Islet of Langerhans (tissue), 1 donor: ENCODE results near the gene PDE4A.
A peak's percentile ranks its signal among the peaks of the same experiment; 100 is the strongest.
"Not testable (repeated sequence)": the region's sequence is repeated elsewhere in the genome, so short reads cannot be mapped to it uniquely, and the experiment has no call there.

Experiments
- FAIRE-seq: peaks from one replicate; lab custom pipeline; 2011; peaks lifted over from hg19 to GRCh38; lab: Jason Lieb, UNC

Gene PDE4A

DNA sequence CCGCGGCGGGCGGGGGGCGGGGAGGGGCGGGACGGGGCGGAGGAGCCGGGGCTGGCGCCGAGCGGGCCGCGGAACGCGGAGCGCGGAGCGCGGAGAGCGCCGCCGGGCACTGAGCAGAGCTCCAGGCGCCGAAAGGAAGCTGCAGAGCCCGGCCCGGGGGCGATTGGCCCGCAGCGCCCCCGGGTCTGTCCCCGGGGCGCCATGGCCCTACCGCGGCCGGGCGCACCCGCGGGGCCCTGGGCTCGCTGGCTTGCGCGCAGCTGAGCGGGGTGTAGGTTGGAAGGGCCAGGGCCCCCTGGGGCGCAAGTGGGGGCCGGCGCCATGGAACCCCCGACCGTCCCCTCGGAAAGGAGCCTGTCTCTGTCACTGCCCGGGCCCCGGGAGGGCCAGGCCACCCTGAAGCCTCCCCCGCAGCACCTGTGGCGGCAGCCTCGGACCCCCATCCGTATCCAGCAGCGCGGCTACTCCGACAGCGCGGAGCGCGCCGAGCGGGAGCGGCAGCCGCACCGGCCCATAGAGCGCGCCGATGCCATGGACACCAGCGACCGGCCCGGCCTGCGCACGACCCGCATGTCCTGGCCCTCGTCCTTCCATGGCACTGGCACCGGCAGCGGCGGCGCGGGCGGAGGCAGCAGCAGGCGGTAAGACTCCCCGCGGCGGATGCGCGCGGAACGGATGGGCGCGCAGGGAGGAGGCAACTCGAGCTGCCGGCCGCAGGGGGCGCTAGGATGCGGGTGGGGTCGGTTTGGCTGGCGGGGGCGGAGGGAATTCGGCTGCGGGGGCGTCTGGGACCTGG, at the start of gene PDE4A:
TSS of gene PDE4A (plus strand) at position 95 of the 796 bp plus-strand sequence. CDS start at position 322, 227 bp downstream.
- no peak for FAIRE-seq

DNA sequence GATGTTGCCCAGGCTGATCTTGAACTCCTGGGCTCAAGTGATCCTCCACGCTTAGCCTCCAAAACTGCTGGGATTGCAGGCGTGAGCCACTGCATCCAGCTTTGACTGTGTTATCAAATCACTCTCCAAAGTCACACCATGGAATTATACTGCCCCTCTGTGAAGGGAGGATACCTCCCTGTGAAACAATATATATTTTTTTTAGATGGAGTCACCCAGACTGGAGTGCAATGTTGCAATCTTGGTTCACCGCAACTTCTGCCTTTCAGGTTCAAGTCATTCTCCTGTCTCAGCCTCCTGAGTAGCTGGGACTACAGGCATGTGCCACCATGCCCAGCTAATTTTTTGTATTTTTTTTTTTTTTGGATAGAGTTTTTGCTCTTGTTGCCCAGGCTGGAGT, 47.6 kb upstream of the PDE4A start:
- no peak for FAIRE-seq

DNA sequence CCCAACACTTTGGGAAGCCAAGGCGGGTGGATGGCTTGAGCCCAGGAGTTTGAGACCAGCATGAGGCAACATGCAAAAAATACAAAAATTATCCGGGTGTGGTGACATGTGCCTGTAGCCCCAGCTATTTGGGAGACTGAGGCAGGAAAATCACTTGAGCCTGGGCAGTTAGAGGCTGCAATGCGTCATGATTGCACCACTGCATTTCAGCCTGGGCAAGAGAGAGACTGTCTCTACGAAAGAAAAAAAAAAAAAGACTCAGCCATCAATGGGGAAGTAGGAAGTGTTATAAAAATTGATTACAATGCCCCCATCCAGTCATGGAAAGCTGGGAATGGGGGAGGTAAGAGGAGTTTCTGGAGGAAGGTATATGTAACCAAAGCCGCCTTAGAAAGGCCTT, 45.4 kb upstream of the PDE4A start:
- no peak for FAIRE-seq

DNA sequence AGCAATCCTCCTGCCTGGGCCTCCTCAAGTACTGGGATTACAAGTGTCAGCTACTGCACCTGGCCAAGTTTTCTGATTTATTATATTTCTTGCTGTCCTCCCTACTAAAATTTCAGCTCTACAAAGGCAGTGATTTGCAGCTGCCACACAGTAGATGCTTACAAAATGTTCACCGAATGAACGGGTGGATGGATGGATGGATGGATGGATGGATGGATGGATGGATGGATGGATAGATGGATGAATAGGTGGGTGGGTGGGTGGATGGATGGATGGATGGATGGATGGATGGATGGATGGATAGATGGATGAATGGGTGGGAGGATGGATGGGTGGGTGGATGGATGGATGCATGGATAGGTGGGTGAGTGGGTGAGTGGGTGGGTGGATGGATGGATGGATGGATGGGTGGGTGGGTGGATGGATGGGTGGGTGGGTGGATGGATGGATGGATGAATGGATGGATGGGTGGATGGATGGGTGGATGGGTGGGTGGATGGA, 43.1 kb upstream of the PDE4A start:
- not testable (repeated sequence) for FAIRE-seq

DNA sequence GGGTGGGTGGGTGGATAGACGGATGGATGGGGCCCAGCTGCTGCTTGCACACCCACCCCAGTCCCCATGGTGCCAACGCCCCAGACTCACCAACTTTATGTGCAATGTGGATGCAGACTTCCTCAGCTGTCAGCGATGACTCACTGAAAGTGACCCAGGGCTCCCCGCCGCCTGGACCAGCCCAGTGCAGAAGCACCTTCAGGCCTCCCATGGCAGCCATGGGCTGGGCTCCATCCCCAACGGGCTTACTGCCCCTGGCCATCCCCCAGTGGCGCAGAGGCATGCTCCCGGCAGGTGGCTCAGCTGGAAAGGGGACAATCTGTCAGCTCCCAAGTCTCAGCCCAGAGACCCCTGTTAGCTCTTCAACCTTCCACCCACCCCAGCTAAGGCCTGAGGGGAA, 42.2 kb upstream of the PDE4A start:
- FAIRE-seq, result no peak

DNA sequence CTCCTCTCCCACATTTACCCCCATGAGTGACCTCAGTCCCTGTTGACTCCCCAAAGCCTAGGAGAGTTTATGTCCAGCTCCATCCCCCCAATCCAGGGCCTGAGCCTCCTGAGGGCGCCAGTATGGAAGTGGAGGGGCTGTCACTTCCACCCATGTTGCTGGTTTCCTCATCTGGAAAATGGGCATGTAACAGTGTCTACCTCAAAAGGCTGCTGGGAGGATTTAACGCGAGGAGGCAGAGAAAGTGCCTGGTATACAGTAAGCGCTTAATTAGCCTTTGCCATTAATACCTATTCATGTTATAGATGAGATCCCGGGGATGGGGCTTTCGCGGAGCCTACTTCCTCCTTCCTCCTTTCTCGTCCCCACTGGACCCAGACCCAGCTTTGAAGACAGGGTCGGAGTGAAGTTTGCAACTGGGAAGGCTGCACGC, 40.4 kb upstream of the PDE4A start:
- FAIRE-seq, result no peak

DNA sequence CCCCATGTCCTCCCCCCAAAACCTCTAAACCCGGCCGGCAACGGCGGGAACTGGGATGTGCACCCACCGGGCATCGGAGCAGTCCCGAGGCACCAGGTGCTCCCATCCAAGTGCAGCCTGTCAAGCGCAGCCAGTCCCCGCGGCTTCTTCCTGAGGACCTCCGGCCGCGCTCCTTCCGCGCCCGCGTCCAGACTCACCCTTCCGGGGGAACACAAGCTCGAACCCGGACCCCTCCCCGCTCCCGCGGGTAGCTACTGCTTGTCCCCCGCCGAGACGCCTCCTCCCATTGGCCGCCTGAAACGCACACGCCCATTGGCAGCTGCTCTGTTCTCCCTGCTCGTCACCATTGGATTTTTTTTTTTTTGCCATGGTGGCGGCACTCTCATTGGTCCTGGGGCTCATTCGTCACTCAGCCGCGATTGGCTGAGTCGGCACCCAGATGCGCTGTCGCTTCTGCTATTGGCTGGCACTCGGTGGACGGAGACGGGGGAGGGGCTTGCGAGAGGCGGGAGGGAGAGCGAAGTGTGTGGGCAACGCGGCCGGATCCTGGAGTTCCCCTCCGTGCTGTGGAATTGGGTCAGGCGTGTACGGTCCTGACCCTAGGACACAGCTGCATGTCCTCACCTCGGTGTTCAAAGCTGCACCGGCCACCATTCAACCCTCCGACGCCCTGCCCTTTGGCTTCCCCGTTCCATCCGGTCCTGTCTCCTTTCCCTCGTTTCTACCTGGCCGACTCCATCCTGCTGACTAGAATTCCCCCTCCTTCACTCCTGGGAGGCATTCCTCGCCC, 39.8 kb upstream of the PDE4A start, which contains the start of gene TYK2:
TSS of gene TYK2 (minus strand) at position 260 of the 790 bp plus-strand sequence. CDS start 2,166 bp downstream, outside the sequence.
- peak; percentile 90 for FAIRE-seq

DNA sequence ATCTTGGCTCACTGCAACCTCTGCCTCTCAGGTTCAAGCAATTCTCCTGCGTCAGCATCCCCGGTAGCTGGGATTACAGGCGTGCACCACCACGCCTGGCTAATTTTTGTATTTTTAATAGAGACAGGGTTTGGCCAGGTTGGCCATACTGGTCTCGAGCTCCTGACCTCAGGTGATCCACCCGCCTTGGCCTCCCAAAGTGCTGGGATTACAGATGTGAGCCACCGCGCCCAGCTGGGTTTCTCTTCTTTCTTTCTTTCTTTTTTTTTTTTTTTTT, 37.2 kb upstream of the PDE4A start:
- not testable (repeated sequence) for FAIRE-seq

DNA sequence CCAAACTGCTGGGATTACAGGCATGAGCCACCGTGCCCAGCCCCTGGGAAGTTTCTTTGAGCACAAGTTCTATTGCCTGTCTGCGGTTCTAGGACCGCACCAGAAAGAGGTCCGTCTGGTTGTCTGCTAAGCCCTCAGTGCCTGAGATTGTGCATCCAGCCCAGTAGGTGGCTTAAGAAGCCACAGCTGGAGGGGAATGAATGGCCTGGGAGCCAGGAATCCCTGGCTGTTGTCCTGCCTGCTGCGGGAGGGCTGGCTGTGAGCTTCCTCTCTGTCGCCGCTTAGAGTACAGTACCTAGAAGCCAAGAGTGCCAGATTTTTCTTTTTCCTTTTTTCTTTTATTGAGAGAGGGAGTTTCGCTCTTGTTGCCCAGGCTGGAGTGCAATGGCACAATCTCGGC, 35.8 kb upstream of the PDE4A start:
- FAIRE-seq, result no peak

DNA sequence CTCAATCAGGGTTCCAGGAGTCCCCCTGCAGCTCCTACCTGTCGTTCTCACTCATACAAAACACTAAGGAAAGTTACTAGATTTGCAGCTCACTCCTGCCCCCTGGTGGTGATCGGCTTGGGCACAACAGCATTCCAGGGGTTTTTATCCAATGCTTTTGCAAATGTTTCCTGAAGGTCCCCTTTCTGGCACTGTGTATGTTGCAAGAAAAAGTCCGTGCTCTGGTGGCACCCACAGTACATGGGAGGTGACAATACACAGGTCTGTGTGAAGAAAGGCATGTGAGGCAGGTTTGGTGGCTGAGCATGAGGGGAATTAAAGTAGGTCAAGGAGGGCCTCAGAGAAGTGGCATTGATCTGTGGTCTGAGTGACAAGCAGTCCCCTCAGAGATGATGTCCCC, 31.4 kb upstream of the PDE4A start:
- FAIRE-seq, result peak; percentile 89

DNA sequence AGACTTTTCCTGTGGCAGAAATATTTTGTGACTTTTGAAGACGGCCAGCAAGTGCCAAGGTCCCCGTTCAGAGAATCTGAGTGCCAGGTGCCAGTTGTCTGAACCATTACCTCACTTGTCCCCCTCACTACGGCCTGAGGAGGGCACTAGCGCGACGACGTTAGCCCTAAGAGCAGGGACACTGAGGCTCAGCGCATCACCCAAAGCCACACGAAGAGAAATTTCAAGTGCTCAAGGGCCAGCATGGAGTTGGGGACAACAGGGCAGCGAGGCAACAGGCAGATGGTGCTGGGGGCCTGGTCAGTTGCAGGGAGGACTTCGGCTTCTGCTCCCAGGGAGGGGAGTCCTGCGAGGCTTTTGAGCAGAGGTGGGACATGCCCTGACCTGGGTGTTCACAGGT, 30.5 kb upstream of the PDE4A start:
- no peak for FAIRE-seq

DNA sequence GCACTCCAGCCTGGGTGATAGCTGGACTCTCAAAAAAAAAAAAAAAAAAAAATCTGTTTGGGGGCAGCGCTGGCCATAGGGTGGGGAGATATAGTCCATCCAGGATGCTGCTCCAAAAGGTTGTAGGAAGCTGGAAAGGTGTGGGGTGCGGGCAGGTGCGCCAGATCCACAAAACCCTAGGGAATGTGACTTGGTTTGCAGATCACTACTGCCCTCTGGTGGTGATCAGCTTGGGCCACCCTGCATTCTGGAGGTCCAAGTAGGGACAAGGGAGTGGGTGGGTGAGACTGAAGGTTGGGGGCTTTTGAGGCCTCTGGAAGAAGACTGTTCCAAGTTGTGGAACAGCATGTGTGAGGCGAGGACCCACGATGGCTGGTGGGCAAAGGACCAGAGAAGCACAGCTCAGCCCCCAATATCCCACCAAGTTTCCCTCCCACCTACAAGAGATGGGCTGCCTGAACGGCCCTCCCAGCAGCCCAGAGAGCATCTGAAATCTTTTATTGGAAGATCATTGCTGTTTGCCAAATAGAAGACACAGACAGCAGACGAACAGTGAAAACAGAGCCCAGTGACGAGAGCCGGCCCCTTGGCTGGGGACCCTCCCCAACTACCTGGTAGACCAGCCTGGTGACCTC, 29.6 kb upstream of the PDE4A start:
- no peak for FAIRE-seq

DNA sequence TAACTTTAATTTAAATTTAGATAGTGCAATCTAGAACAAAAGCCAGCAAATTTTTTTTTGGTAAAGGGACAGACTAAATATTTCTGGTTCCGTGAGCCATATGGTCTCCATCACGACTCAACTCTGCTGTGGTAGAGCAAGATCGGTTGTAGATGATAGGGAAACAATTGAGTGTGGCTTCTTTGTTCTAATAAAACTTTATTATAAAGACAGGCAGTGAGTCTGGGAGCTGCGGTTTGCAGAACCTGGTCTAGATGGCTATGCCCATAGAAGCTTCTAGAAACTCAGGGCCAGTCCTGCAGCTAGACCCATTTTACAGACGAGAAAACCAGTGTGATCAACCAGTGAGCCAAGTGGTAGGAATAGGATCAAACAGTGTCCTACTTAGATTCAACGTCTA, 28.2 kb upstream of the PDE4A start:
- no peak for FAIRE-seq

DNA sequence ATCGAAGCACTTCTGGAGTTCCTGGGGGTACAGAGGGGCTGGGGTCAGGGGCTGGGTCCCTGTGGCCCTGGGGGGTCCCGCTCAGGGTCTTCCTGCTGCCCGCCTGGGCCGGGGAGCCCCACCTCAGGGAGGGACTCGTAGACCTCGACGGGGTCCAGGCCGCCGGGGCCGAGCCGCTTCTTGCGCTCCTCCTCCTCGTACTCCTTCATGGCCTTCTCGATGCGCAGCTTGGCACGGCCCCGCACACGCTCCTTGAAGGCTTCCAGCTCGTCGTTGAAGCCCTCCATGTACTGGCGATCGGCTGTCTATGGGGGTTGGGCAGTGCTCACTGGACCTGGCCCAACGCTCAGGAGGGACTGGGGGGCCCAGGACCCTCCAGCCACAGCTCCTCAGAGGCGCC, 27.2 kb upstream of the PDE4A start:
- FAIRE-seq, result no peak

DNA sequence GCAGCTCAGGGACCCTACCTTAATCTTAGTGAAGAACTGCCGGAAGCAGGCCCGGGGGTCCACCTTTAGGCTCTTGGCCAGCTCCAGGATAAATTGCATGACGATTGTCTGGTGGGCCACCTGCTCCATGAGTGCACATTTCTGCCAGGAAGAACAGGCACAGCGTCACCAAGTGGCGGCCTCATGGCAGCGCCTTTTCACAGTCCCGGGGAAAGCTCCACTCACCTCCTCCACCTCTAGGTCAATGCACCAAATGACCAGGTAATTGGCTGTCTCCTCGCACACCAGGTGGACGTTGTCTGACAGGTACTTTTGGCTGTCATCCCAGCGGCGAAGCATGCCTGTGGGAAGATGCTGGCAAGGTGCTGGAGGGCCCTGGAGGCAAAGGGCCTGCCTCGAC, 25.3 kb upstream of the PDE4A start:
- FAIRE-seq, result no peak

DNA sequence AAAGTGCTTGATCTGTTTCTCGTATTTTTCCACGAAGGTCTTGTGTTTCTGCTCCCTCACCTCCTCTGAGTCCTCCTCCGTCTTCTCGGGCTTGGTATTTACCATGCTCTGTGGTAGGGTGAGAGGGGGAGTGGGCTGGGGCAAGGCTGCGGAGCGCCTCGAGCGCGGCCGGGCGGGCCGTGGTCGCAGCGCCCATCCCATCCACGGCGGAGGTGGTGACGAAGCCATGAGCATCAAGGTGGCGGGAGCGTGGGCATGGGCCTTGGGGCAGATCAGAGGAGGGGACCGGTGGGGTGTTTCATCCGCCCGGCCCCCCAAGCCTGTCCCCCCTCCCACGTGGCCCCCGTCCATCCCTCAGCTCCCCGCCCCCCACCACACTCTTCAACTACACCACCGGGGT, 24.9 kb upstream of the PDE4A start:
- no peak for FAIRE-seq

DNA sequence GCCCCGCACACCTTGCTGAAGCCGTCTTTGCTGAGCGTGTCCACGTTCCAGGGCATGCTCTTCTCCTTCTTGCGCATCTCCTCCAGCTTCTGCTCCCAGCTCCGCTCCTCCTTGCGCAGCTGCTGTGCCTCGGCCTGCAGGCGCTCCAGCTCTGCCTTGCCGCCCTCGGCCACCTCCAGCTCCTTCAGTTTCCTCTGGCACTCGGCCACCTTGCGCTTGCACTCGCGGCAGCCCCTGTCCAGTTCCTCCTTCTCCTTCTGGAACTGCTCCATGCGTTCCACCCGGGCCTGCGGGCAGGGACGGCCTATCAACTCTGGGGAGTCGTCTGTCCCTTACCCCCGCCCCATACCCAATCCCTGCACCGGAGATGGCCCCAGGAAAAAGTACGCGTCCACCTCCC, 24.4 kb upstream of the PDE4A start:
- FAIRE-seq, result no peak

DNA sequence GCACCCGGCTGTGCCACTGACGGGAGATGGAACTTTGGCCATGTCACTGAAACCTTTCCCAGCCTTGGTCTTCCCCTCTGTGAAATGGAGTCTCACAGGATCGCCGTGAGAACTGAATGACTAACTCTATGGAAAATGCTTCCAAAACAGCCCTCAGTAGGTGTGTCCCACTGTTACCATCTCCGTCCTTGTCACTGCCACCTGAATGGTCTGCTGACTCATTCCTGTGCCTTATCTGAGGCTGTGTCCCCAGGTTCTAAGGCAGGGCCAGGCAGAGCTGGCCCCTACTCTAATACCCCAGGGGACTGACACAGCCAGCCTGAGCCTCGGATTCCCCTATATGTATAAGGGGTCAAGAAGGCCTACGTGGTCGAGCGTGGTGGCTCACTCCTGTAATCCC, 21.5 kb upstream of the PDE4A start:
- FAIRE-seq, result no peak

DNA sequence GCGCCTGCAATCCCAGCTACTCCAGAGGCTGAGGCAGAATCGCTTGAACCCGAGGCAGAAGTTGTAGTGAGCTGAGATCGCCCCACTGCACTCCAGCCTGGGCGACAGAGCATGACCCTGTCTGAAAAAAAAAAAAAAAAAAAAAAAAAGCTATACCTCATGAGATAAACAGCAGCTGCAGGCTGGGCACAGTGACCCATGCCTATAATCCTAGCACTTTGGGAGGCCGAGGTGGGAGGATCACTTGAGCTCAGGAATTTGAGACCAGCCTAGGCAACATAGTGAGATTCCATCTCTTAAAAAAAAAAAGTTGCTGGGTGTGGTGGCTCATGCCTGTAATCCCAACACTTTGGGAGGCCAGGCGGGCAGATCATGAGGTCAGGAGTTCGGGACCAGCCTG, 21.0 kb upstream of the PDE4A start:
- not testable (repeated sequence) for FAIRE-seq

DNA sequence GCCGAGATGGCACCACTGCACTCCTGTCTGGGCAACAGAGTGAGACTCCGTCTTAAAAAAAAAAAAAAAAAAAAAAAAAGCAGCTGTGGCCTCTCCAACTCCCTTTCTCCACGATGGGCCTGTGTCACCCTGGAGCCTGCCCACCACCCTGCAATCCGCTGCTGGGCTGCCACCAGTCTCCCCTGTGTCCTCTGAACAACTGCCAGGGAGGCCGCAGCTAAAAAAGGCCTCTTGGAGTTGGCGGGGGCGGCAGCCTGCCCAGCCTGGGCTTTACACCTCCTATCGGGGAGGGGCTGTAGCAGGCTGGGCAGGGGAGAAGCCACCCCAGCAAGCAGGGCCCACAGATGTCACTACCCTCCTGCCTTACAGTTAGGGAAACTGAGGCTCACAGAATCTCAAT, 20.5 kb upstream of the PDE4A start:
- FAIRE-seq, result no peak

DNA sequence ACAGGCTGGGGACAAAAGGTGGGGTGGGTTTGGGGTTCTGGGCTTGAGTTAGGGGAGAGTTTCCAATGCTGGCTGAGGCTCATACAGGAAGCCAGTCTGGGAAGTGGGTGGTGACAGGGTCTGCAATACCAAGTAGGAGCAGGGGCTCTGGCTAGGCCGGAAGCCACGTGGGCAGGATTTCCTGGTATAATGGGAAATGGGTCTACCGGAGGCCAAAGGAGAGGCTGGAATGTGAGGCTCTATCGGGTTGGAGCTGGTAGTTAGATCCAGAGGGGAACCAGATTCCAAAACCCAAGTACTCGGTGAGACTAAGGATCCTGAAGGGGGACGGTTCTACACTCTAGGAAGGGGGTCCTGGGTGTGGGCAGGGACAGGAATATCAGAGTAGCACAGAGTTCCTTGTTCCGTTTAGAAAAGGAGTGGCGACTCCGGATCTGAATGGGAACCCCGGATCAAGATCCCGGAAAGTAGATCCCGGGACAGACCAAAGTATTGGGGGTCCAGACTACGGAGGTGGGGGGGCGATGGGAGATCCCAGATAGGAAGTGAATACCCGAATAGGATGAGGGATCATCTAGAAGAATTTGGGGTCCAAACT, 17.8 kb upstream of the PDE4A start:
- FAIRE-seq, result no peak

DNA sequence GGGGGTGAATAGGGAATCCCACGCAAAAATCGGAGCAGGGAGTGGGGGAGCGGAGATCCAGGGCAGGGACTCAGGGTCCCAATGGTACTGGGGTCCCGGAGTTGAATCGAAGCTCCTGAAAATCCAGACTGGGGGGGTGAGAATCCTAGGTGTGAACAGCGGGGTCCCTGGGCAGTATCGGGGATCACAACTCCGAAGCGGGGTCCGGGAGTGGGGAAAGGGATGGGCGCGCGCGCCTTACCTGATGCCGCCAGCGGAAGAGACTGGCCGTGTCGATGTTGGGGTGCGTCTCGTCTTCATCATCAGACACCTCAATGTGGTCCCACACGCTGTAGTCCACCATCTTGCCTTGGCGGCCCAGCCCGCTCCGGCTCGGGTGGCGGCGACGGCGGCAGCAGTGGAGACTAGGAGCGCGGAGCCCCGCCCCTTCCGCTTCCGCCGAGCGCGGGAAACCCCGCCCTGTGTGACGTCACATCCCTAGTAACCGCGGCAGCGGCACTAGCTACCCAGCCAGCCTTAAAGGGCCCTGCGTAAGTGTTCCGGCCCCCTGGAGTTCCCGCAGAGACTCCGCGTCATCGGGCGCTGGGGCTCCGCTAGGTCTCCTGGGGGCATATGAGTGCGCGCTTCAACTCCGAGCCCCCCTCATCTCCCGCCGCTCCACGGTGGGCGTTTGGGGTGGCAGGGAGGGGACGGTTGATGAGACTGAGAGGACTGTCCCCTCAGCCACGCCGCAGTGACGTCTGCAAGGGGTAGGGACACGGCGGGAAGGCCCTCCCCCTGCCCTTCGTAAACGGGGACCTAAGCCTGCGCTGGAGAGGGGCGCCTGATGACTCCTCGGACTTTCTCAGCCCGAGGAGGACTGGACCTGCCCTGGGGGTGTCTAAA, 17.0 kb upstream of the PDE4A start, which contains the start of gene CDC37:
TSS of gene CDC37 (minus strand) at position 406 of the 885 bp plus-strand sequence. CDS start at position 343, 63 bp downstream.
- no peak for FAIRE-seq
